Stomach (tissue), 9 donors: ENCODE measurements around the gene SEC31B. TPM values are rescaled to one million over a fixed set of nuclear protein-coding genes. Genes with fewer than 3 reads are reported as not detected.

Experiments used
- DNase-seq, 2 donors: peaks; one replicate each; pipeline versions ENCODE4 v3.0.0 to v3.0.0-alpha.2; 2013 to 2019
- H3K27ac ChIP-seq, 5 donors: fragments of 200-600 bp in 4 of 5; sonication (generic) in 4 of 5; one replicate each; pipeline ENCODE4 v1.5.1; 2013 to 2019; ENCODE audit warnings: mild to moderate bottlenecking in 1 of 5, moderate library complexity in 1 of 5
- H3K27me3 ChIP-seq, 3 donors: fragments of 200-600 bp; sonication (generic); one replicate each; pipeline ENCODE4 v1.5.1; 2017 to 2019; ENCODE audit warnings: mixed run types in 1 of 3
- H3K36me3 ChIP-seq, 4 donors: fragments of 200-600 bp; sonication (generic); 1 replicate in 3 of 4; 2 replicates in 1 of 4; pipeline ENCODE4 v1.5.1; 2016 to 2019
- H3K4me1 ChIP-seq, 4 donors: fragments of 200-600 bp; sonication (generic); one replicate each; pipeline ENCODE4 v1.5.1; 2016 to 2019
- H3K4me3 ChIP-seq, 4 donors: fragments of 200-600 bp; sonication (generic) in 3 of 4; one replicate each; pipeline ENCODE4 v1.5.1; 2016 to 2019; ENCODE audit warnings: mild to moderate bottlenecking in 1 of 4
- H3K9me3 ChIP-seq, 4 donors: fragments of 200-600 bp; sonication (generic); one replicate each; pipeline ENCODE4 v1.5.1; 2016 to 2019
- CTCF ChIP-seq, 7 experiments: fragments of 450-650 bp in 4 of 7; fragments of 200-600 bp in 3 of 7; sonication (generic) in 3 of 7; IDR thresholded peaks; one replicate each; pipeline ENCODE4 v1.5.1; 2016 to 2019; ENCODE audit warnings: antibody characterized with exemption in 7 of 7, control low read depth in 2 of 7, mild to moderate bottlenecking in 1 of 7
- EP300 ChIP-seq: sonication (generic); formaldehyde crosslinking; IDR thresholded peaks from one replicate; pipeline ENCODE4 v1.6.1; 2017; ENCODE audit warnings: antibody characterized with exemption
- POLR2A ChIP-seq, 4 donors: fragments of 450-650 bp; IDR thresholded peaks; one replicate each; pipeline ENCODE4 v1.6.1; 2016; ENCODE audit warnings: antibody characterized with exemption in 4 of 4, control low read depth in 2 of 4, mild to moderate bottlenecking in 1 of 4, moderate library complexity in 1 of 4
- POLR2AphosphoS5 ChIP-seq, 3 donors: sonication (generic); formaldehyde crosslinking; IDR thresholded peaks; one replicate each; pipeline ENCODE4 v1.6.1; 2016; ENCODE audit warnings: antibody characterized with exemption in 3 of 3
- WGBS, 5 donors: extraction: QIAGEN DNeasy Blood & Tissue Kit in 3 of 5; methylation state at CpG; one replicate each; pipeline versions ENCODE4 v1.1.5 to v1.1.7; 2013 to 2018; 5-methylcytosine and 5-hydroxymethylcytosine counted together
- intact Hi-C: fragments of 100-400 bp; cut with DNase I; formaldehyde crosslinking; loops from one replicate; pipeline ENCODE4 v1.15.1; 2023; ENCODE audit warnings: low total_unique reads
- polyA plus RNA-seq, 3 donors: library from polyadenylated mRNA; stranded (reverse); fragments of 200-250 nt; gene quantifications; one replicate each; pipeline ENCODE4 v1.2.3, GENCODE V29; 2013
- total RNA-seq, 5 donors: library from RNA; depleted of rRNA; stranded (reverse); fragments of >200 nt; gene quantifications; one replicate each; pipeline versions ENCODE4 v1.1.0 to v1.2.3, GENCODE V29; 2014 to 2016
- donor health status: healthy with polysubstance abuse.
- donor health status: Bipolar disorder and iron deficiency.
- donor health status: healthy.

SEC31B gene
- total and polyA plus RNA-seq, 8 donors, result 0.68 to 47.4 (median 8.5) TPM

- Histone ChIP-seq H3K27ac (no peak overlapping the region), H3K36me3 (peaks cover 29 to 75% (median 64%) of the 10 kb centered on the region in 4 donors), H3K27me3 (no peaks in the 10 kb centered on the region), H3K4me1 (peaks cover 0 to 18% (median 0%) of the 10 kb centered on the region in 4 donors), H3K9me3 (no peaks in the 10 kb centered on the region), H3K4me3 (no peak overlapping the region)
- intact Hi-C loops, result no loop called here
- no peak for DNase-seq
- 66 to 81% (median 74%) methylated on average over 5 of the region's 5 CpGs for WGBS, 5 donors
- no peak for TF ChIP-seq POLR2AphosphoS5 (IDR thresholded peaks at IDR 0.05)
- TF ChIP-seq CTCF (IDR thresholded peaks at IDR 0.05), result no peak
- TF ChIP-seq EP300, result no peak
- no peak for TF ChIP-seq POLR2A (IDR thresholded peaks at IDR 0.05)
Observed at GRCh38 chr10:100551738-100552137, 32.1 kb upstream of the SEC31B start.

GRCh38 chr10:100551196-100551595 lies 31.5 kb upstream of the SEC31B start:
- WGBS, 5 donors, result 73 to 88% (median 78%) methylated on average over 4 of the region's 4 CpGs
- intact Hi-C loops, result no loop called here
- no peak overlapping the region for H3K4me3 ChIP-seq
- H3K4me1 ChIP-seq, result peaks cover 0 to 18% (median 0%) of the 10 kb centered on the region in 4 donors
- no peaks in the 10 kb centered on the region for H3K9me3 ChIP-seq
- H3K27me3 ChIP-seq, result no peaks in the 10 kb centered on the region
- H3K36me3 ChIP-seq, result peaks cover 34 to 75% (median 66%) of the 10 kb centered on the region in 4 donors
- DNase-seq, result no peak
- no peak for TF ChIP-seq POLR2A (IDR thresholded peaks at IDR 0.05)
- no peak for TF ChIP-seq EP300
- no peak for TF ChIP-seq CTCF (IDR thresholded peaks at IDR 0.05)
- no peak for TF ChIP-seq POLR2AphosphoS5 (IDR thresholded peaks at IDR 0.05)
- H3K27ac ChIP-seq, result no peak overlapping the region

- Histone ChIP-seq H3K27ac (no peak overlapping the region), H3K4me3 (no peak overlapping the region), H3K36me3 (peaks cover 64 to 100% (median 100%) of the 10 kb centered on the region in 4 donors), H3K4me1 (no peaks in the 10 kb centered on the region), H3K9me3 (no peaks in the 10 kb centered on the region), H3K27me3 (no peaks in the 10 kb centered on the region)
- WGBS, 5 donors, result 90 to 95% (median 93%) methylated on average over 5 of the region's 5 CpGs
- TF ChIP-seq CTCF (IDR thresholded peaks at IDR 0.05) (no peak), POLR2A (IDR thresholded peaks at IDR 0.05) (no peak), EP300 (no peak), POLR2AphosphoS5 (IDR thresholded peaks at IDR 0.05) (no peak)
- intact Hi-C loops, result no loop called here
- DNase-seq, result no peak
Observed at GRCh38 chr10:100544950-100545349, 25.3 kb upstream of the SEC31B start.

GRCh38 chr10:100537475-100537874 lies 17.8 kb upstream of the SEC31B start:
- Histone ChIP-seq H3K27ac (no peak overlapping the region), H3K36me3 (peaks cover 23 to 52% (median 46%) of the 10 kb centered on the region in 4 donors), H3K4me1 (peaks cover 14 to 44% (median 31%) of the 10 kb centered on the region in 4 donors), H3K27me3 (no peaks in the 10 kb centered on the region), H3K9me3 (no peaks in the 10 kb centered on the region), H3K4me3 (no peak overlapping the region)
- WGBS, 5 donors, result 88 to 95% (median 92%) methylated on average over 4 of the region's 4 CpGs
- no peak for TF ChIP-seq CTCF (IDR thresholded peaks at IDR 0.05)
- no peak for TF ChIP-seq EP300
- TF ChIP-seq POLR2A (IDR thresholded peaks at IDR 0.05), result no peak
- no peak for TF ChIP-seq POLR2AphosphoS5 (IDR thresholded peaks at IDR 0.05)
- intact Hi-C loops, result no loop called here
- DNase-seq, result no peak
